ENCODE data around the gene BLOC1S3.

Gene BLOC1S3

DNA sequence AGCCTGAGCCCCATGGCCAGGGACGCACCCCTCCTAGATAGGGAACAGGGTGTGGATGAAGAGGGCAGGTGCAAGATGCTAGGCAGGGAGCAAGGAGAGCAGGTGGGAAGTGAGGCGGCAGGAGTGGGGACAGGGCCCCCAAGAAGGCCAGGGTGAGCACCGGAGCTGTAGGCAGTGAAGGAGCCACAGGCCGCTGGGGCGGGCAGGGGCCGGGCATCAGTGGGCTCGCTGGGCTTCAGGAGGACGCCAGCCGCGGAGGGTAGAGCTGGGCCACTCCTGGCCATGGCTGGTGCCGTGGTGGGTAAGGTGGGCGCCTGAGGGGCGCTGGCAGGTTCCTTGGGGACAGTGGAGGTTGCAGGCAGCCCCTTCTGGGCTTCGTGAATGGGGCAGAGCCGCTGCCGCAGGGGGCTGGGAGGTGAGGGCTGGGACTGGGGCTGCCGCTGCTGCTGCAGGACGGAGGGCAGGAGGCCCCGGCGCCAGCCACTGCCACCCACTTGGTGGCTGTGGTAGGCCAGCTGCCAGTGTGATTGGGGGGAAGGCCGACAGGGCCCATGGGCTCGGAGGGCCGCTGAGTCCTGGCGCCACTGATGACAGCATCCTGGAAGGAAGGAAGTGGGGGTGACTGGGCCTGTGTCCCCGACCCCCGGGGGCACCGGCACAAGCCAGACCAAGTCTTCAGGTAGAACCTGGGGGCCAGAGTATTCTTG is 19.9 kb upstream of the BLOC1S3 start:
- no peaks in the 10 kb centered on the region for H3K4me1 ChIP-seq (ENCODE audit: insufficient read depth, low read length, severe bottlenecking)
- TF ChIP-seq EZH2 (IDR thresholded peaks at IDR 0.05; ENCODE audit: borderline replicate concordance, low read length), result no peak
- TF ChIP-seq, protein P1, sequence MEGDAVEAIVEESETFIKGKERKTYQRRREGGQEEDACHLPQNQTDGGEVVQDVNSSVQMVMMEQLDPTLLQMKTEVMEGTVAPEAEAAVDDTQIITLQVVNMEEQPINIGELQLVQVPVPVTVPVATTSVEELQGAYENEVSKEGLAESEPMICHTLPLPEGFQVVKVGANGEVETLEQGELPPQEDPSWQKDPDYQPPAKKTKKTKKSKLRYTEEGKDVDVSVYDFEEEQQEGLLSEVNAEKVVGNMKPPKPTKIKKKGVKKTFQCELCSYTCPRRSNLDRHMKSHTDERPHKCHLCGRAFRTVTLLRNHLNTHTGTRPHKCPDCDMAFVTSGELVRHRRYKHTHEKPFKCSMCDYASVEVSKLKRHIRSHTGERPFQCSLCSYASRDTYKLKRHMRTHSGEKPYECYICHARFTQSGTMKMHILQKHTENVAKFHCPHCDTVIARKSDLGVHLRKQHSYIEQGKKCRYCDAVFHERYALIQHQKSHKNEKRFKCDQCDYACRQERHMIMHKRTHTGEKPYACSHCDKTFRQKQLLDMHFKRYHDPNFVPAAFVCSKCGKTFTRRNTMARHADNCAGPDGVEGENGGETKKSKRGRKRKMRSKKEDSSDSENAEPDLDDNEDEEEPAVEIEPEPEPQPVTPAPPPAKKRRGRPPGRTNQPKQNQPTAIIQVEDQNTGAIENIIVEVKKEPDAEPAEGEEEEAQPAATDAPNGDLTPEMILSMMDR (IDR thresholded peaks at IDR 0.05; ENCODE audit: low read length), result no peak
- no peak overlapping the region for H2AFZ ChIP-seq (ENCODE audit: low read length)
- no peaks in the 10 kb centered on the region for H3K9me2 ChIP-seq (ENCODE audit: low read depth, low read length)
- H3K27ac ChIP-seq (ENCODE audit: low read depth, low read length, poor library complexity, severe bottlenecking), result no peak overlapping the region
- no peak overlapping the region for H3K4me2 ChIP-seq (ENCODE audit: low read length)
- H3K27me3 ChIP-seq (ENCODE audit: insufficient read depth, low read length), result peaks cover 25% of the 10 kb centered on the region
- H3F3A ChIP-seq (ENCODE audit: insufficient read depth, low read length), result no peaks in the 10 kb centered on the region
- no peak overlapping the region for H3K4me3 ChIP-seq (ENCODE audit: low read depth, low read length, poor library complexity, severe bottlenecking)
- no peaks in the 10 kb centered on the region for H3K79me2 ChIP-seq (ENCODE audit: insufficient read depth, low read length)
- no peaks in the 10 kb centered on the region for H3K9me3 ChIP-seq (ENCODE audit: low read length)
- H3K9ac ChIP-seq (ENCODE audit: low read length), result no peak overlapping the region
- H3K36me3 ChIP-seq (ENCODE audit: insufficient read depth, low read length), result no peaks in the 10 kb centered on the region
- no peaks in the 10 kb centered on the region for H4K20me1 ChIP-seq (ENCODE audit: insufficient read depth, low read length)

DNA sequence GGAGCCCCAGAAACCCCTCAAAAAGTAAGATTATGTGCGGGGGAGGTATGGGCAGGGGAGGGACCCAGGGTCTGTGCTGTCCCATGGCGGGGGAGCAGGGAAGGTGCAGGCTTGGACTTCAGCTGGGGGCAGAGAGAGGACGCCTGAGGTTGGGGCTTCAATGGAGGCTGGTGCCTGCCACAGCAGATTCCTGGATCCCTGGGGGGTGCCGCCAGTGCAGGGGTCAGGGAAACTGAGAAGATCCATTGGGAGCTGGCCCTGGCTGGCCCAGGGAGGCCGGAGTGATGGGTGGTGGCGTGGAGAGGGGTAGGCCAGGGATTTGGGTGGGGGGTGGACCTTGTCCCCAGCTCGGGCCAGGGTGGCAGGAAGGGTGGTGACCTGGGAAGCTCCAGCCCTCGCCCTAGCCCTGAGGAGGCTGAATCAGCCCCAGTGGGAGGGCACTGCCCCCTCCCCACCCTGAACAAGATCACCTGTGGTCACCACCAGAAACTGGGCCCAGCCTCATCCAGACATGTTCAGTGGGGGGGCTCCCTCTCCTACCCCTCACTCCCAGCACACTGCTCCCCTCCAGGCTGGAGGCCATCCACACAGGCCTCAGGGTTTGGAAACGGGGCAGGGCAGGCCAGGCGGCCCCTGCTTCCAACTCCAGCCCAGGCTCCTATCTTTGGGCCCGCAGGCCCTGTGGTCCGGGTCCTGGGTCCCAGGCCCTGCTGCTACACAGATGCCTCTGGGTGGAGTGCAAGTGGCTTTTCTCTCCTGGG is 19.2 kb upstream of the BLOC1S3 start:
- Histone ChIP-seq H3K27ac (ENCODE audit: low read depth, low read length, poor library complexity, severe bottlenecking) (no peak overlapping the region), H3K79me2 (ENCODE audit: insufficient read depth, low read length) (no peaks in the 10 kb centered on the region), H3K4me1 (ENCODE audit: insufficient read depth, low read length, severe bottlenecking) (no peaks in the 10 kb centered on the region), H3K9ac (ENCODE audit: low read length) (no peak overlapping the region), H3K9me2 (ENCODE audit: low read depth, low read length) (no peaks in the 10 kb centered on the region), H3K9me3 (ENCODE audit: low read length) (no peaks in the 10 kb centered on the region), H3K4me2 (ENCODE audit: low read length) (no peak overlapping the region), H2AFZ (ENCODE audit: low read length) (no peak overlapping the region), H4K20me1 (ENCODE audit: insufficient read depth, low read length) (no peaks in the 10 kb centered on the region), H3F3A (ENCODE audit: insufficient read depth, low read length) (no peaks in the 10 kb centered on the region), H3K4me3 (ENCODE audit: low read depth, low read length, poor library complexity, severe bottlenecking) (no peak overlapping the region), H3K36me3 (ENCODE audit: insufficient read depth, low read length) (no peaks in the 10 kb centered on the region), H3K27me3 (ENCODE audit: insufficient read depth, low read length) (peaks cover 27% of the 10 kb centered on the region)
- TF ChIP-seq EZH2 (IDR thresholded peaks at IDR 0.05; ENCODE audit: borderline replicate concordance, low read length), result no peak
- TF ChIP-seq, protein P1 (IDR thresholded peaks at IDR 0.05; ENCODE audit: low read length), result no peak

DNA sequence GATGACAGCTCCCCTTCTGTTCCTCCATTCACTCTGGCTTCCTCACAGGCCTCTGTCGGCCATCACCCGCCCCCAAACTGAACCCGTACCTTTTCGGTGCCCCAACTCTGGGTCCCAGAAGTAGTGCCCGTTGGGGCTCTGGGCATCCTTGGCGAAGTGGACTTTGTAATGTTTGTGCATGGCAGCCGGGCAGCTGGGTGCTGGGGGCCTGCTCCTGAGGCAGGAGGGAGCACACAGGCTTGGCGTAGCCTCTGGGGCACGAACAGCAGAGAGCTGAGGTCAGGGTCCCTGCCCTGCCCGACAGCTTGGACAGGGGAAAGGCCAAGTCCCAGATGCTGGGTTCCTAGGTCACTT is 18.6 kb upstream of the BLOC1S3 start:
- Histone ChIP-seq H3K9ac (ENCODE audit: low read length) (no peak overlapping the region), H3K4me1 (ENCODE audit: insufficient read depth, low read length, severe bottlenecking) (no peaks in the 10 kb centered on the region), H4K20me1 (ENCODE audit: insufficient read depth, low read length) (no peaks in the 10 kb centered on the region), H3K36me3 (ENCODE audit: insufficient read depth, low read length) (no peaks in the 10 kb centered on the region), H3F3A (ENCODE audit: insufficient read depth, low read length) (no peaks in the 10 kb centered on the region), H3K27ac (ENCODE audit: low read depth, low read length, poor library complexity, severe bottlenecking) (no peak overlapping the region), H3K79me2 (ENCODE audit: insufficient read depth, low read length) (no peaks in the 10 kb centered on the region), H3K9me2 (ENCODE audit: low read depth, low read length) (no peaks in the 10 kb centered on the region), H2AFZ (ENCODE audit: low read length) (no peak overlapping the region), H3K4me3 (ENCODE audit: low read depth, low read length, poor library complexity, severe bottlenecking) (no peak overlapping the region), H3K4me2 (ENCODE audit: low read length) (no peak overlapping the region), H3K27me3 (ENCODE audit: insufficient read depth, low read length) (peaks cover 27% of the 10 kb centered on the region), H3K9me3 (ENCODE audit: low read length) (no peaks in the 10 kb centered on the region)
- TF ChIP-seq, protein P1 (IDR thresholded peaks at IDR 0.05; ENCODE audit: low read length), result no peak
- no peak for TF ChIP-seq EZH2 (IDR thresholded peaks at IDR 0.05; ENCODE audit: borderline replicate concordance, low read length)

Measured in OCI-LY1 (cell line).